PC-9 (cell line): ENCODE data around the gene KRT27.
A peak's percentile ranks its signal among the peaks of the same experiment; 100 is the strongest.

Source experiments
- EZH2 ChIP-seq: fragments of 200-600 bp; sonication (generic); IDR thresholded peaks from 2 replicates; pipeline ENCODE4 v1.8.0; 2017; ENCODE audit warnings: antibody characterized with exemption, low read depth
- TF ChIP-seq, protein P1 (sequence below): fragments of 200-600 bp; sonication (generic); conservative IDR thresholded peaks from 2 replicates; pipeline ENCODE4 v1.6.1; 2017; ENCODE audit warnings: mixed run types, antibody characterized with exemption, mild to moderate bottlenecking, moderate library complexity

DNA sequence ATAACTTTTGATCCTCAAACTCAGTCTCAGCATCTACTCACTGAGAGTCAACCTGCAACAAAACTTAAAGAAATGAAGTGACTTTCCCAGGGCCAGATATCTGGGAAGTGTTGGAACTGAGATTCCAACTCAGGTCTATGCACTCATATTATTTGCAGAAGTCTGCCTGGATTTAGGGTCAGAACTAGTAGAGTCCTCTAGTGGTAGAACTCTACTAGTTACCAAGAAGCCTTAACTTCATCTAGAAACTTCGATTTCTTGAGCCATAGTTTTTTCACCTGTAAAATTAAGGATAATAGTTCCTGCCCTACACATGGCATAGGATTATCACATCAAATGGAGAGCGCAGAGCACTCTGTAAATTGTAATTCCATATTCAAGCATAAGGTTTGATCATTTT lies 55.4 kb downstream of the KRT27 start:
- TF ChIP-seq, protein P1, sequence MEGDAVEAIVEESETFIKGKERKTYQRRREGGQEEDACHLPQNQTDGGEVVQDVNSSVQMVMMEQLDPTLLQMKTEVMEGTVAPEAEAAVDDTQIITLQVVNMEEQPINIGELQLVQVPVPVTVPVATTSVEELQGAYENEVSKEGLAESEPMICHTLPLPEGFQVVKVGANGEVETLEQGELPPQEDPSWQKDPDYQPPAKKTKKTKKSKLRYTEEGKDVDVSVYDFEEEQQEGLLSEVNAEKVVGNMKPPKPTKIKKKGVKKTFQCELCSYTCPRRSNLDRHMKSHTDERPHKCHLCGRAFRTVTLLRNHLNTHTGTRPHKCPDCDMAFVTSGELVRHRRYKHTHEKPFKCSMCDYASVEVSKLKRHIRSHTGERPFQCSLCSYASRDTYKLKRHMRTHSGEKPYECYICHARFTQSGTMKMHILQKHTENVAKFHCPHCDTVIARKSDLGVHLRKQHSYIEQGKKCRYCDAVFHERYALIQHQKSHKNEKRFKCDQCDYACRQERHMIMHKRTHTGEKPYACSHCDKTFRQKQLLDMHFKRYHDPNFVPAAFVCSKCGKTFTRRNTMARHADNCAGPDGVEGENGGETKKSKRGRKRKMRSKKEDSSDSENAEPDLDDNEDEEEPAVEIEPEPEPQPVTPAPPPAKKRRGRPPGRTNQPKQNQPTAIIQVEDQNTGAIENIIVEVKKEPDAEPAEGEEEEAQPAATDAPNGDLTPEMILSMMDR: peak; percentile 43; the same call in 1 of the 2 replicates
- TF ChIP-seq EZH2: no peak
